Hippocampal formation (tissue), 2 donors: Measurements from ENCODE around the gene KIAA0825.

Experiments used
- DNase-seq, 2 donors: peaks; one replicate each; lab custom pipeline; 2025; lab: John Stamatoyannopoulos, UW

The KIAA0825 gene

GRCh38 chr5:94508461-94509148 is 109.8 kb downstream of the KIAA0825 start:
- DNase-seq, result no peak

GRCh38 chr5:94505327-94506068 is 112.9 kb downstream of the KIAA0825 start:
- no peak for DNase-seq

GRCh38 chr5:94503677-94504076 is 114.7 kb downstream of the KIAA0825 start:
- no peak for DNase-seq

GRCh38 chr5:94501365-94501764 is 117.0 kb downstream of the KIAA0825 start:
- DNase-seq, result no peak

GRCh38 chr5:94499806-94500205 is 118.6 kb downstream of the KIAA0825 start:
- DNase-seq, result no peak

GRCh38 chr5:94498199-94498598 is 120.2 kb downstream of the KIAA0825 start:
- DNase-seq, result no peak

- DNase-seq, result no peak
Measured at GRCh38 chr5:94485067-94485466, 133.3 kb downstream of the KIAA0825 start.

GRCh38 chr5:94481059-94481458 is 137.3 kb downstream of the KIAA0825 start:
- no peak for DNase-seq

- no peak for DNase-seq
Measured at GRCh38 chr5:94480486-94480885, 137.9 kb downstream of the KIAA0825 start.

- DNase-seq, result no peak
Measured at GRCh38 chr5:94473936-94474335, 144.5 kb downstream of the KIAA0825 start.

- DNase-seq, result no peak
Measured at GRCh38 chr5:94471521-94471920, 146.9 kb downstream of the KIAA0825 start.

- no peak for DNase-seq
Measured at GRCh38 chr5:94470802-94471201, 147.6 kb downstream of the KIAA0825 start.

- DNase-seq, result no peak
Measured at GRCh38 chr5:94469894-94470329, 148.5 kb downstream of the KIAA0825 start.

GRCh38 chr5:94467954-94468930 is 150.2 kb downstream of the KIAA0825 start:
- DNase-seq, result no peak

- no peak for DNase-seq
Measured at GRCh38 chr5:94467346-94467953, 151.0 kb downstream of the KIAA0825 start.

- DNase-seq, result no peak
Measured at GRCh38 chr5:94463739-94464138, 154.7 kb downstream of the KIAA0825 start.

GRCh38 chr5:94461131-94461530 is 157.3 kb downstream of the KIAA0825 start:
- no peak for DNase-seq

GRCh38 chr5:94459915-94460314 is 158.5 kb downstream of the KIAA0825 start:
- no peak for DNase-seq

GRCh38 chr5:94457788-94458187 is 160.6 kb downstream of the KIAA0825 start:
- DNase-seq, result no peak

GRCh38 chr5:94445726-94446125 is 172.7 kb downstream of the KIAA0825 start:
- no peak for DNase-seq

GRCh38 chr5:94442991-94443390 is 175.4 kb downstream of the KIAA0825 start:
- DNase-seq, result peak in 1 of 2 donors; percentile 17

GRCh38 chr5:94442076-94442475 is 176.3 kb downstream of the KIAA0825 start:
- no peak for DNase-seq
